K562 (cell line): ENCODE measurements around the gene STAP1. TPM values are rescaled to one million over a fixed set of nuclear protein-coding genes. Genes with fewer than 3 reads are reported as not detected.

Source experiments
- ATAC-seq: fragments of 200-7000 bp; cut with Tn5 transposase; 3 replicates; pipeline ENCODE4 v1.9.1; 2020; ENCODE audit warnings: moderate library complexity
- BruUV-seq: library from RNA; stranded (reverse); fragments of 400-500 nt; replicated peaks from 2 replicates; lab custom pipeline; 2021; lab: Mats Ljungman, UMichigan
- CTCF ChIA-PET: fragments of 300-600 bp; formaldehyde crosslinking; extraction: SDS; loops from one replicate; lab custom pipeline; 2021; ENCODE audit warnings: low intra/inter-chr PET ratio; lab: Yijun Ruan, JAX
- POLR2A ChIA-PET: fragments of 300-600, 350-650 bp; sonication (Branson Sonifier 250); formaldehyde crosslinking; extraction: SDS; loops from one replicate; lab custom pipeline; 2021; ENCODE audit warnings: antibody characterized with exemption, inconsistent platforms; lab: Yijun Ruan, JAX
- DNase-seq, 4 experiments: peaks; one replicate each; pipeline versions ENCODE4 v3.0.0 to v3.0.0-alpha.2; 2011 to 2018; ENCODE audit warnings: low spot score in 3 of 4, mixed read lengths in 3 of 4; ENCODE audit errors: extremely low read depth in 1 of 4
- FAIRE-seq: peaks from 2 replicates; lab custom pipeline; 2011; peaks lifted over from hg19 to GRCh38; lab: Jason Lieb, UNC
- H2AFZ ChIP-seq: 2 replicates; pipeline ENCODE4 v1.6.0; 2011; ENCODE audit warnings: low read depth, low read length, control low read depth, inconsistent platforms
- H3K27ac ChIP-seq: fragments of 200-600 bp; 3 replicates; pipeline ENCODE4 v1.8.0; 2011; ENCODE audit warnings: low read depth, mild to moderate bottlenecking, control low read depth, inconsistent platforms, low read length, moderate library complexity, mixed read lengths; ENCODE audit errors: extremely low read depth
- H3K27me3 ChIP-seq, 2 experiments: fragments of 300-600 bp in 1 of 2; 2 replicates in 1 of 2; 3 replicates in 1 of 2; pipeline versions ENCODE4 v1.6.0 to v1.8.0; 2011; ENCODE audit warnings: inconsistent platforms in 2 of 2, low read length in 2 of 2, mild to moderate bottlenecking in 1 of 2, mixed read lengths in 1 of 2, moderate library complexity in 1 of 2; ENCODE audit not compliant: control insufficient read depth in 2 of 2, insufficient read depth in 2 of 2
- H3K36me3 ChIP-seq: fragments of 300-600 bp; 3 replicates; pipeline ENCODE4 v1.8.0; 2011; ENCODE audit warnings: mild to moderate bottlenecking, low read length, inconsistent platforms; ENCODE audit not compliant: control insufficient read depth, insufficient read depth
- H3K4me1 ChIP-seq, 2 experiments: fragments of 200-600 bp in 1 of 2; replicated peaks in 1 of 2; 2 replicates in 1 of 2; 3 replicates in 1 of 2; pipeline versions ENCODE4 v1.5.1 to v1.8.0; 2011; ENCODE audit warnings: inconsistent platforms in 2 of 2, low read length in 2 of 2, mild to moderate bottlenecking in 1 of 2, mixed read lengths in 1 of 2, moderate library complexity in 1 of 2; ENCODE audit not compliant: control insufficient read depth in 2 of 2, insufficient read depth in 2 of 2
- H3K4me2 ChIP-seq: 2 replicates; pipeline ENCODE4 v1.6.1; 2011; ENCODE audit warnings: low read length, control low read depth, inconsistent platforms, mixed read lengths; ENCODE audit not compliant: insufficient read depth
- H3K4me3 ChIP-seq: fragments of 200-600 bp; sonication (generic), shearing (Covaris generic); 2 replicates; pipeline ENCODE4 v1.5.1; 2016; ENCODE audit warnings: control low read depth, inconsistent platforms
- H3K79me2 ChIP-seq: fragments of 200-600 bp; 3 replicates; pipeline ENCODE4 v1.8.0; 2011; ENCODE audit warnings: low read length, inconsistent platforms; ENCODE audit not compliant: control insufficient read depth, insufficient read depth
- H3K9ac ChIP-seq, 2 experiments: 2 replicates each; pipeline versions ENCODE4 v1.6.0 to v1.6.1; 2011; ENCODE audit warnings: low read depth in 2 of 2, low read length in 2 of 2, control low read depth in 1 of 2, inconsistent platforms in 1 of 2, mild to moderate bottlenecking in 1 of 2, mixed read lengths in 1 of 2; ENCODE audit not compliant: insufficient read depth in 1 of 2
- H3K9me1 ChIP-seq: one replicate; pipeline ENCODE4 v1.6.0; 2011; ENCODE audit warnings: inconsistent platforms, mild to moderate bottlenecking, low read length, moderate library complexity; ENCODE audit not compliant: control insufficient read depth, insufficient read depth
- H3K9me3 ChIP-seq: replicated peaks from 2 replicates; pipeline ENCODE4 v1.5.1; 2011; ENCODE audit warnings: low read depth, low read length, inconsistent platforms; ENCODE audit not compliant: control insufficient read depth, insufficient read depth
- H4K20me1 ChIP-seq: replicated peaks from 2 replicates; pipeline ENCODE4 v1.6.1; 2011; ENCODE audit warnings: low read length, inconsistent platforms, mixed read lengths; ENCODE audit not compliant: control insufficient read depth, insufficient read depth
- LEF1 ChIP-seq: fragments of 450-650 bp; IDR thresholded peaks from 2 replicates; pipeline ENCODE4 v1.6.1; 2016; ENCODE audit warnings: mild to moderate bottlenecking
- MBD2 ChIP-seq: sonication (generic); IDR thresholded peaks from 2 replicates; pipeline ENCODE4 v1.6.1; 2016; ENCODE audit warnings: low read depth, borderline replicate concordance
- NONO ChIP-seq, 2 experiments: fragments of 200-400 bp in 1 of 2; fragments of 450-650 bp in 1 of 2; formaldehyde crosslinking in 1 of 2; IDR thresholded peaks; 2 replicates each; pipeline ENCODE4 v1.6.1; 2017; ENCODE audit warnings: low read depth in 2 of 2, mild to moderate bottlenecking in 2 of 2, moderate library complexity in 2 of 2, low read length in 1 of 2
- RFX1 ChIP-seq: fragments of 450-650 bp; IDR thresholded peaks from 2 replicates; pipeline ENCODE4 v1.6.1; 2016; ENCODE audit warnings: mild to moderate bottlenecking, moderate library complexity
- SMAD4 ChIP-seq: fragments of 250-450 bp; sonication (Bioruptor Pico); conservative IDR thresholded peaks from 2 replicates; pipeline ENCODE4 v1.8.0; 2021; ENCODE audit warnings: inconsistent platforms, mild to moderate bottlenecking, moderate library complexity
- YY1 ChIP-seq, 3 experiments: IDR thresholded peaks; 2 replicates each; pipeline ENCODE4 v1.6.1; 2011; ENCODE audit warnings: low read length in 2 of 3, mild to moderate bottlenecking in 2 of 3, moderate library complexity in 2 of 3, borderline replicate concordance in 1 of 3, control low read depth in 1 of 3, low read depth in 1 of 3; ENCODE audit not compliant: insufficient read depth in 3 of 3, insufficient replicate concordance in 2 of 3, control insufficient read depth in 1 of 3, insufficient read length in 1 of 3; ENCODE audit errors: extremely low read depth in 1 of 3
- ZNF431 ChIP-seq: sonication (generic); formaldehyde crosslinking; IDR thresholded peaks from 2 replicates; pipeline ENCODE4 v1.8.0; 2022; ENCODE audit warnings: mild to moderate bottlenecking, missing genetic modification reagents
- WGBS: fragments of 100-300 bp; shearing (Covaris generic); methylation state at CpG from one replicate; pipeline ENCODE4 v1.1.6; 2016; ENCODE audit warnings: low coverage, mixed read lengths; ENCODE audit not compliant: insufficient coverage; ENCODE audit errors: missing lambda C conversion rate; 5-methylcytosine and 5-hydroxymethylcytosine counted together
- in situ Hi-C: fragments of 300-500 bp; cut with MboI; formaldehyde crosslinking; loops from 4 replicates; pipeline ENCODE4 v1.15.0; 2018; ENCODE audit warnings: inconsistent platforms, mixed read lengths
- intact Hi-C: fragments of 100-400 bp; cut with micrococcal nuclease; formaldehyde crosslinking; loops from 2 replicates; pipeline ENCODE4 v1.14.2; 2022
- polyA plus RNA-seq, 8 experiments: library from polyadenylated mRNA; depleted of rRNA in 4 of 8; stranded (reverse) in 5 of 8; unstranded in 3 of 8; fragments of >200 nt; fragmentation: Nextera tagmentation in 2 of 8; fragmentation: Illumina TruSeq in 1 of 8; extraction: Ambion mirVana in 2 of 8; extraction: Trizol in 1 of 8; gene quantifications; 2 replicates each; pipeline versions ENCODE4 v1.2.1 to v1.2.3, GENCODE V29; 2011 to 2014; ENCODE audit warnings: inconsistent platforms in 1 of 8, missing spikeins in 1 of 8
- total RNA-seq, 7 experiments: library from RNA; depleted of rRNA in 6 of 7; stranded (reverse); fragments of >200 nt in 6 of 7; fragmentation: Illumina TruSeq in 2 of 7; extraction: Trizol in 2 of 7; gene quantifications; 2 replicates each; pipeline versions ENCODE4 v1.2.1 to v1.2.3, GENCODE V29; 2011 to 2021; ENCODE audit warnings: low replicate concordance in 1 of 7
- TF ChIP-seq, protein P1 (sequence below): sonication (generic); formaldehyde crosslinking; IDR thresholded peaks from 2 replicates; pipeline ENCODE4 v1.8.0; 2022; ENCODE audit warnings: mild to moderate bottlenecking, missing genetic modification reagents
- TF ChIP-seq, protein P2 (sequence below), 2 experiments: fragments of 450-650 bp in 1 of 2; sonication (generic) in 1 of 2; formaldehyde crosslinking in 1 of 2; IDR thresholded peaks in 1 of 2; conservative IDR thresholded peaks in 1 of 2; 2 replicates each; pipeline versions ENCODE4 v1.6.1 to v1.8.1; 2016 to 2023; ENCODE audit warnings: mild to moderate bottlenecking in 2 of 2, moderate library complexity in 2 of 2, inconsistent platforms in 1 of 2, missing genetic modification reagents in 1 of 2
- TF ChIP-seq, protein P3 (sequence below): IDR thresholded peaks from 2 replicates; pipeline ENCODE4 v1.6.1; 2016; ENCODE audit warnings: missing genetic modification characterization, missing compliant biosample characterization

STAP1 gene
- total and polyA plus RNA-seq, 9 of the 15 experiments (the other 6 are each of a cell fraction or from before 2014, with no cell fraction given) = 0.50 to 5.6 (median 1.4) TPM

GRCh38 chr4:67581208-67581857 is 22.8 kb downstream of the STAP1 start:
- H3K9me3 ChIP-seq = no peaks in the 10 kb centered on the region; the same call in 1 of the 2 replicates
- TF ChIP-seq NONO (IDR thresholded peaks at IDR 0.05; ENCODE audit: low read depth in 2 of 2, low read length in 1 of 2) = no peak
- TF ChIP-seq, protein P1, sequence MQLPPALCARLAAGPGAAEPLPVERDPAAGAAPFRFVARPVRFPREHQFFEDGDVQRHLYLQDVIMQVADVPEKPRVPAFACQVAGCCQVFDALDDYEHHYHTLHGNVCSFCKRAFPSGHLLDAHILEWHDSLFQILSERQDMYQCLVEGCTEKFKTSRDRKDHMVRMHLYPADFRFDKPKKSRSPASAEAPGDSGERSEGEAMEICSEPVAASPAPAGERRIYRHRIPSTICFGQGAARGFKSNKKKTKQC (CRISPR knock-in tag) = no peak
- H3K4me2 ChIP-seq = no peak overlapping the region
- no TSS peak for BruUV-seq
- peak overlapping the region; percentile 42 for H2AFZ ChIP-seq
- H3K9me1 ChIP-seq = no peaks in the 10 kb centered on the region
- H3K79me2 ChIP-seq = no peaks in the 10 kb centered on the region
- H3K9ac ChIP-seq = no peak overlapping the region
- H3K36me3 ChIP-seq = no peaks in the 10 kb centered on the region; the same call in 2 of the 3 replicates
- WGBS = 57% methylated on average over 6 of the region's 8 CpGs
- no peak overlapping the region for H3K4me3 ChIP-seq
- POLR2A ChIA-PET = interaction anchor here (1.0 kb wide), 1 partner anchor 10 kb away, joined by 6 read pairs; no protein-coding TSS in a partner anchor
- CTCF ChIA-PET = no interaction called here
- intact Hi-C loops (no loop called here), in situ Hi-C loops (no loop called here)
- no peaks in the 10 kb centered on the region for H4K20me1 ChIP-seq
- FAIRE-seq = no peak
- H3K4me1 ChIP-seq = peaks cover 3 to 16% of the 10 kb centered on the region in 2 experiments; a peak in 2 of 5 replicates
- H3K27me3 ChIP-seq = no peaks in the 10 kb centered on the region
- H3K27ac ChIP-seq = no peak overlapping the region
- DNase-seq = no peak
- ATAC-seq = no peak

GRCh38 chr4:67581913-67582312 is 23.4 kb downstream of the STAP1 start:
- intact Hi-C loops (no loop called here), in situ Hi-C loops (no loop called here)
- Histone ChIP-seq H3K4me1 (peaks cover 0 to 11% of the 10 kb centered on the region in 2 experiments; a peak in 2 of 5 replicates), H3K9ac (no peak overlapping the region), H4K20me1 (no peaks in the 10 kb centered on the region), H3K36me3 (no peaks in the 10 kb centered on the region), H3K27me3 (no peaks in the 10 kb centered on the region), H3K4me3 (no peak overlapping the region), H3K9me1 (no peaks in the 10 kb centered on the region), H3K4me2 (no peak overlapping the region), H3K9me3 (no peaks in the 10 kb centered on the region; the same call in 1 of the 2 replicates), H3K27ac (no peak overlapping the region), H3K79me2 (no peaks in the 10 kb centered on the region), H2AFZ (no peak overlapping the region)
- ATAC-seq = no peak
- no TSS peak for BruUV-seq
- POLR2A ChIA-PET = interaction anchor here (1.2 kb wide), 1 partner anchor 10 kb away, joined by 3 read pairs; no protein-coding TSS in a partner anchor
- 50% methylated on average over 2 of the region's 2 CpGs for WGBS
- CTCF ChIA-PET = no interaction called here
- FAIRE-seq = no peak
- DNase-seq = no peak
- TF ChIP-seq MBD2 = no peak
- no peak for TF ChIP-seq SMAD4 (CRISPR knock-in tag)
- TF ChIP-seq RFX1 = no peak
- TF ChIP-seq ZNF431 (CRISPR knock-in tag) = no peak
- TF ChIP-seq, protein P2, sequence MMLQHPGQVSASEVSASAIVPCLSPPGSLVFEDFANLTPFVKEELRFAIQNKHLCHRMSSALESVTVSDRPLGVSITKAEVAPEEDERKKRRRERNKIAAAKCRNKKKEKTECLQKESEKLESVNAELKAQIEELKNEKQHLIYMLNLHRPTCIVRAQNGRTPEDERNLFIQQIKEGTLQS (IDR thresholded peaks at IDR 0.05) = no peak
- TF ChIP-seq, protein P2 (CRISPR knock-in tag; conservative IDR thresholded peaks at IDR 0.05) = no peak
- no peak for TF ChIP-seq YY1 (IDR thresholded peaks at IDR 0.05; ENCODE audit: borderline replicate concordance in 1 of 3, control insufficient read depth in 1 of 3, extremely low read depth in 1 of 3, insufficient read depth in 3 of 3, insufficient read length in 1 of 3, insufficient replicate concordance in 2 of 3, low read depth in 1 of 3, low read length in 2 of 3)
- TF ChIP-seq, protein P3, sequence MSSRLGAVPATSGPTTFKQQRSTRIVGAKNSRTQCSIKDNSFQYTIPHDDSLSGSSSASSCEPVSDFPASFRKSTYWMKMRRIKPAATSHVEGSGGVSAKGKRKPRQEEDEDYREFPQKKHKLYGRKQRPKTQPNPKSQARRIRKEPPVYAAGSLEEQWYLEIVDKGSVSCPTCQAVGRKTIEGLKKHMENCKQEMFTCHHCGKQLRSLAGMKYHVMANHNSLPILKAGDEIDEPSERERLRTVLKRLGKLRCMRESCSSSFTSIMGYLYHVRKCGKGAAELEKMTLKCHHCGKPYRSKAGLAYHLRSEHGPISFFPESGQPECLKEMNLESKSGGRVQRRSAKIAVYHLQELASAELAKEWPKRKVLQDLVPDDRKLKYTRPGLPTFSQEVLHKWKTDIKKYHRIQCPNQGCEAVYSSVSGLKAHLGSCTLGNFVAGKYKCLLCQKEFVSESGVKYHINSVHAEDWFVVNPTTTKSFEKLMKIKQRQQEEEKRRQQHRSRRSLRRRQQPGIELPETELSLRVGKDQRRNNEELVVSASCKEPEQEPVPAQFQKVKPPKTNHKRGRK (tag) = no peak
- no peak for TF ChIP-seq LEF1
